ENCODE results near the gene CXCL8. TPM values are rescaled to one million over a fixed set of nuclear protein-coding genes. Genes with fewer than 3 reads are reported as not detected.

CXCL8 gene
- total RNA-seq, 2 experiments from 2014 or later: 9.9 to 11.4 TPM

DNA sequence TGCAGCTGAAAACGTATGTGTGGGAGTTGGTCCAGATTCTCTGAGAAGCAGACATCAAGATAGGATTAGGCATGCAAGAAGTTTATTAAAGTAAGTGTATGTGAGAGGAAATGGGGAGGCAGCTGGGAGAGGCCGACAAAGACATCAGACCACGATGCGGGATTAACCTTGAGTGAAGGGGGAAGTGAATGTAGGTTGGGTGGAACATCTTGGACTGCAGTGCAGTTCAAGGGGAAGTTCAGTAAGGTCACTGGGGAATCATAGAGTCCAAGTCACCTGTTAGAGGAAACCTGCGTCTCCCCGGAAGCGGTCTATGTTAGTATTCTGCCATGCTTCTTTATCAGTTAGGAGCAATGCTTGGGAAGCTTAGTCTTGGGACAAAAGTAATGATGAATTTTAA lies 22.0 kb downstream of the CXCL8 start:
- H3K27ac ChIP-seq (ENCODE audit: low read depth in 1 of 2, low read length in 2 of 2): no peak overlapping the region
- Mint-ChIP-seq H3K27ac (no peak overlapping the region), H3K27me3 (no peaks in the 10 kb centered on the region), H3K4me1 (ENCODE audit: low read depth) (no peaks in the 10 kb centered on the region), H3K36me3 (ENCODE audit: low read depth) (no peaks in the 10 kb centered on the region), H3K4me3 (no peak overlapping the region), H3K9me3 (no peaks in the 10 kb centered on the region)
- no peaks in the 10 kb centered on the region for H3K36me3 ChIP-seq (ENCODE audit: insufficient read depth, low read length)
- ATAC-seq (ENCODE audit: poor library complexity): no peak
- ChIA-PET POLR2A (no interaction called here), CTCF (interaction anchor here (1.0 kb wide), 1 partner anchor 10 kb away, joined by 3 read pairs; no protein-coding TSS in a partner anchor)
- no peaks in the 10 kb centered on the region for H3K9me3 ChIP-seq (ENCODE audit: control insufficient read depth in 1 of 2, insufficient read depth in 1 of 2, low read length in 2 of 2)
- TF ChIP-seq, protein P1, sequence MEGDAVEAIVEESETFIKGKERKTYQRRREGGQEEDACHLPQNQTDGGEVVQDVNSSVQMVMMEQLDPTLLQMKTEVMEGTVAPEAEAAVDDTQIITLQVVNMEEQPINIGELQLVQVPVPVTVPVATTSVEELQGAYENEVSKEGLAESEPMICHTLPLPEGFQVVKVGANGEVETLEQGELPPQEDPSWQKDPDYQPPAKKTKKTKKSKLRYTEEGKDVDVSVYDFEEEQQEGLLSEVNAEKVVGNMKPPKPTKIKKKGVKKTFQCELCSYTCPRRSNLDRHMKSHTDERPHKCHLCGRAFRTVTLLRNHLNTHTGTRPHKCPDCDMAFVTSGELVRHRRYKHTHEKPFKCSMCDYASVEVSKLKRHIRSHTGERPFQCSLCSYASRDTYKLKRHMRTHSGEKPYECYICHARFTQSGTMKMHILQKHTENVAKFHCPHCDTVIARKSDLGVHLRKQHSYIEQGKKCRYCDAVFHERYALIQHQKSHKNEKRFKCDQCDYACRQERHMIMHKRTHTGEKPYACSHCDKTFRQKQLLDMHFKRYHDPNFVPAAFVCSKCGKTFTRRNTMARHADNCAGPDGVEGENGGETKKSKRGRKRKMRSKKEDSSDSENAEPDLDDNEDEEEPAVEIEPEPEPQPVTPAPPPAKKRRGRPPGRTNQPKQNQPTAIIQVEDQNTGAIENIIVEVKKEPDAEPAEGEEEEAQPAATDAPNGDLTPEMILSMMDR (IDR thresholded peaks at IDR 0.05): no peak
- intact Hi-C loops (cut with DNase I, micrococcal nuclease): no loop called here
- no peaks in the 10 kb centered on the region for H3K4me1 ChIP-seq (ENCODE audit: insufficient read depth, low read length)
- peak in 2 of 14 experiments; percentile 21 to 26 for DNase-seq
- no peak overlapping the region for H3K4me3 ChIP-seq (ENCODE audit: low read length)
- no peaks in the 10 kb centered on the region for H3K27me3 ChIP-seq (ENCODE audit: control insufficient read depth in 1 of 2, insufficient read depth in 2 of 2, low read length in 2 of 2)

DNA sequence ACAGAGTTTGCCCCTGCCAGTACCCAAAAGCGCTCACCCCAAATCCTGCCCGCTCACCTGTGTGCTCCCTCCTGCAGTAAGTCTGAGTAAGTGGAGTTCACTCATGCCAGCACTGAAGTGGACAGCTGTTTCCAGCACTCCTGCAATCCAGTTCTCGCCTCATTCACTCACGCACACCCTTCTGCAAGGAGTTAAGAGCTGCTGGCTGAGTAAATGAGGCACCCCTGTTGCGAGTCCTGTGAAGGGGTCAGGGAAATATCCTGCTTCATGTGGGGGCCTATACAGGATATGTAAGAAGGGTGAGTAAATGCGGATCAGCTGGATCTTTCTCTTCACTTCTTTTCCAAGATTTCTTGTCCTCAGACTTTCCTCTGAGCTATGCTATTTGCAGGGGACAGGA lies 23.5 kb downstream of the CXCL8 start:
- no peaks in the 10 kb centered on the region for H3K36me3 ChIP-seq (ENCODE audit: insufficient read depth, low read length)

DNA sequence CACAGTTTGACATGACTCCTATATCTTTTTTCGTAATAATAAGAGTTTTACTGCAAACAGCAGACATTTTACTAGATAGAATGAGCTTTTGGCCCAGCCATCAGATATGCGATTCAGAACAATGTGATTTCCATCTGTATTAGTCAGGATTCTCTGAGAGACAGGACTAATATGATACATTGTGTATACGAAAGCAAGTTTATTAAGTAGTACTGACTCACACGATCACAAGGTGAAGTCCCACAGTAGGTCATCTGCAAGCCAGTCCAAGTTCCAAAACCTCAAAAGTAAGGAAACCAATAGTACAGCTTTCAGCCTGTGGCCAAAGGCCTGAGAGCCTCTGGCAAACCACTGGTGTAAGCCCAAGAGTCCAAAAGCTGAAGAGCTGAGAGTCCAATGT lies 24.1 kb downstream of the CXCL8 start:
- no peak overlapping the region for H3K27ac Mint-ChIP-seq
- DNase-seq (no peak), ATAC-seq (ENCODE audit: poor library complexity) (no peak)
- H3K4me3 Mint-ChIP-seq: no peak overlapping the region
- no peak overlapping the region for H3K27ac ChIP-seq (ENCODE audit: low read depth in 1 of 2, low read length in 2 of 2)
- H3K27me3 ChIP-seq (ENCODE audit: control insufficient read depth in 1 of 2, insufficient read depth in 2 of 2, low read length in 2 of 2): no peaks in the 10 kb centered on the region
- H3K36me3 ChIP-seq (ENCODE audit: insufficient read depth, low read length): no peaks in the 10 kb centered on the region
- H3K36me3 Mint-ChIP-seq (ENCODE audit: low read depth): no peaks in the 10 kb centered on the region
- TF ChIP-seq, protein P1 (IDR thresholded peaks at IDR 0.05): no peak
- no peak overlapping the region for H3K4me3 ChIP-seq (ENCODE audit: low read length)
- H3K27me3 Mint-ChIP-seq: no peaks in the 10 kb centered on the region
- ChIA-PET CTCF (no interaction called here), POLR2A (no interaction called here)
- intact Hi-C loops (cut with DNase I, micrococcal nuclease): no loop called here
- no peaks in the 10 kb centered on the region for H3K9me3 Mint-ChIP-seq
- no peaks in the 10 kb centered on the region for H3K4me1 ChIP-seq (ENCODE audit: insufficient read depth, low read length)
- H3K9me3 ChIP-seq (ENCODE audit: control insufficient read depth in 1 of 2, insufficient read depth in 1 of 2, low read length in 2 of 2): no peaks in the 10 kb centered on the region
- no peaks in the 10 kb centered on the region for H3K4me1 Mint-ChIP-seq (ENCODE audit: low read depth)

More for the DNA sequence above, 23.5 kb downstream of the CXCL8 start:
- H3K9me3 ChIP-seq (ENCODE audit: control insufficient read depth in 1 of 2, insufficient read depth in 1 of 2, low read length in 2 of 2): no peaks in the 10 kb centered on the region
- intact Hi-C loops (cut with DNase I, micrococcal nuclease): no loop called here
- TF ChIP-seq, protein P1 (IDR thresholded peaks at IDR 0.05): no peak
- no peaks in the 10 kb centered on the region for H3K36me3 Mint-ChIP-seq (ENCODE audit: low read depth)
- no peaks in the 10 kb centered on the region for H3K4me1 Mint-ChIP-seq (ENCODE audit: low read depth)
- ATAC-seq (ENCODE audit: poor library complexity): no peak
- no peak overlapping the region for H3K27ac ChIP-seq (ENCODE audit: low read depth in 1 of 2, low read length in 2 of 2)
- no peaks in the 10 kb centered on the region for H3K9me3 Mint-ChIP-seq
- no peak overlapping the region for H3K4me3 ChIP-seq (ENCODE audit: low read length)
- H3K4me1 ChIP-seq (ENCODE audit: insufficient read depth, low read length): no peaks in the 10 kb centered on the region
- no peaks in the 10 kb centered on the region for H3K27me3 Mint-ChIP-seq
- POLR2A ChIA-PET: no interaction called here
- CTCF ChIA-PET: no interaction called here
- DNase-seq: no peak
- H3K4me3 Mint-ChIP-seq: no peak overlapping the region
- no peaks in the 10 kb centered on the region for H3K27me3 ChIP-seq (ENCODE audit: control insufficient read depth in 1 of 2, insufficient read depth in 2 of 2, low read length in 2 of 2)
- no peak overlapping the region for H3K27ac Mint-ChIP-seq
